Measurements from ENCODE around the gene RYK. TPM values are rescaled to one million over a fixed set of nuclear protein-coding genes. Genes with fewer than 3 reads are reported as not detected.

RYK gene
- total RNA-seq (2021; ENCODE audit: unreplicated experiment) (55.2 TPM), Bru-seq, nascent RNA (percentile 92 among the genes with signal in this experiment), BruChase-seq, experiment 1, labeled RNA remaining after a 6-hour chase (percentile 83 among the genes with signal in this experiment), BruChase-seq, experiment 2, labeled RNA remaining after a 2-hour chase (percentile 84 among the genes with signal in this experiment)
- 26.6 and 34.7 TPM in 2 replicates for polyA plus RNA-seq (2012)
- long read RNA-seq, transcript RYK-201 (15 exons, 2,667 nt), result major isoform, 61 of 132 reads
- long read RNA-seq, transcript RYK-209 (15 exons, 2,934 nt), result minor isoform, 45 of 132 reads
- long read RNA-seq, partial matches to known transcripts, result 11 of 132 reads
- long read RNA-seq, other reads (novel, unspliced or antisense), result 15 of 132 reads

DNA sequence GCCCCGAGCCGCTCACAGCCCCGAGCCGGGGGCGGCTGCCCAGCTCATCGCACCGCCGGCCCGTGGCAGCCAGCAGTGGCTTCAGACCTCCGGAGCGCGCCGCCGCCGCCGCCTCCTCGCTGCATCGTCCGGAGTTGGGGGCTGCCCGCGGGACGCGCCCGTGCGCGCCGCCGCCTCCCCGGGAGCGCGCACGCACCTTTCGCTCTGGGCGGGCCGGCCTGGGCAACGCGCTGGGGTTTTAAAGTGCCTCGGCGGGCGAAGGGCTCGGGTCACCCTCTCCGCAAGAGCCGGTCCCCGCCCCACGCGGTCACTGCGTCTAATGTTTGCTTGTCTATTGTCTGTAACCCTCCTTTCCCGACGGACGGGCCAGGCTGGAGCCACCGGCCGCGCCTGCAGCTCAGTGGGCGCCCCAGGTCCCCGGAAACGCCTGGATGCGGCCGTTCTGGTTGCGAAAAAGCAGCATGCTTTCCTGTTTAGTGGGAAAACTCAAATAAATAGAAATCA is at the start of gene RYK:
RYK (minus strand) TSS at position 143 of the 504 bp plus-strand sequence. CDS start 205 bp downstream, outside the sequence.
- Histone ChIP-seq H2AFZ (ENCODE audit: low read depth, low read length, poor library complexity, severe bottlenecking) (peak within 1 kb of the TSS; percentile 87), H3K9me3 (ENCODE audit: control insufficient read depth in 1 of 2, insufficient read depth in 1 of 2, low read depth in 1 of 2, low read length in 2 of 2) (no peaks in the 10 kb centered on the region), H3K27ac (ENCODE audit: low read depth, low read length) (peak within 1 kb of the TSS; percentile 78), H3K36me3 (ENCODE audit: control insufficient read depth in 1 of 2, insufficient read depth in 2 of 2, low read length in 2 of 2) (no peaks in the 10 kb centered on the region), H3K79me2 (ENCODE audit: insufficient read depth, low read length) (peaks cover 44% of the 10 kb centered on the region), H4K20me1 (ENCODE audit: insufficient read depth) (peaks cover under 1% of the 10 kb centered on the region; the same call in 1 of the 2 replicates), H3K9me2 (ENCODE audit: insufficient read depth) (no peaks in the 10 kb centered on the region), H3K9ac (ENCODE audit: low read length) (peak within 1 kb of the TSS; percentile 80), H3K27me3 (ENCODE audit: insufficient read depth, low read length) (no peaks in the 10 kb centered on the region), H3K4me3 (replicated peaks in 1 of 2; ENCODE audit: low read depth in 1 of 2, low read length in 2 of 2) (peak within 1 kb of the TSS; percentile 66 to 85), H3K4me2 (ENCODE audit: low read length) (peak within 1 kb of the TSS; percentile 88), H3K4me1 (ENCODE audit: control insufficient read depth in 1 of 2, insufficient read depth in 2 of 2, low read length in 2 of 2) (peaks cover 0 to 13% of the 10 kb centered on the region in 2 experiments; a peak in 2 of 4 replicates)
- ChIA-PET CTCF (interaction anchor here (1.0 kb wide), 1 partner anchor 26 kb away, joined by 3 read pairs; no protein-coding TSS in a partner anchor), RAD21 (ENCODE audit: low non-redundant PET in 1 of 2, low total read pairs in 2 of 2, uncharacterized antibody in 2 of 2, unreplicated experiment in 2 of 2) (no interaction called here), POLR2A (no interaction called here)
- BruUV-seq (replicated peaks), result no TSS peak
- intact Hi-C loops (cut with micrococcal nuclease), result no loop called here
- ATAC-seq, result peak; percentile 87
- peak; percentile 67 for DNase-seq (ENCODE audit: low read depth, low spot score)
- TF ChIP-seq SIN3A (IDR thresholded peaks at IDR 0.05; ENCODE audit: low read depth) (peak; percentile 78; the same call in 1 of the 2 replicates), POLR2A (IDR thresholded peaks at IDR 0.05; ENCODE audit: borderline replicate concordance, extremely low read depth, insufficient read depth, insufficient read length) (peak; percentile 77), EZH2phosphoT487 (IDR thresholded peaks at IDR 0.05; ENCODE audit: borderline replicate concordance) (no peak), SP1 (IDR thresholded peaks at IDR 0.05; ENCODE audit: low read depth) (no peak), SRF (IDR thresholded peaks at IDR 0.05; ENCODE audit: low read depth) (no peak), EZH2 (IDR thresholded peaks at IDR 0.05) (no peak), ZFX (IDR thresholded peaks at IDR 0.05) (peak; percentile 40), ELF1 (IDR thresholded peaks at IDR 0.05; ENCODE audit: borderline replicate concordance, low read depth) (no peak), FOSL1 (IDR thresholded peaks at IDR 0.05; ENCODE audit: low read depth) (no peak), CBX3 (IDR thresholded peaks at IDR 0.05; ENCODE audit: low read depth) (0 out of 2 replicates have a peak, but pooled peaks have one; percentile 51), JUND (IDR thresholded peaks at IDR 0.05) (no peak), RAD21 (IDR thresholded peaks at IDR 0.05; ENCODE audit: low read depth) (no peak), EGR1 (IDR thresholded peaks at IDR 0.05; ENCODE audit: low read depth) (no peak), TCF7L2 (IDR thresholded peaks at IDR 0.05; ENCODE audit: borderline replicate concordance, extremely low read depth, insufficient read depth, insufficient read length) (no peak), POLR2AphosphoS5 (IDR thresholded peaks at IDR 0.05; ENCODE audit: low read depth, low read length) (peak; percentile 90), CEBPB (IDR thresholded peaks at IDR 0.05; ENCODE audit: low read depth) (no peak), YY1 (IDR thresholded peaks at IDR 0.05; ENCODE audit: extremely low read depth, insufficient replicate concordance, low read depth, low read length) (no peak), ZNF274 (IDR thresholded peaks at IDR 0.05; ENCODE audit: low read depth, low read length) (no peak)
- TF ChIP-seq, protein P1, sequence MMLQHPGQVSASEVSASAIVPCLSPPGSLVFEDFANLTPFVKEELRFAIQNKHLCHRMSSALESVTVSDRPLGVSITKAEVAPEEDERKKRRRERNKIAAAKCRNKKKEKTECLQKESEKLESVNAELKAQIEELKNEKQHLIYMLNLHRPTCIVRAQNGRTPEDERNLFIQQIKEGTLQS (IDR thresholded peaks at IDR 0.05), result no peak
- TF ChIP-seq, protein P2, sequence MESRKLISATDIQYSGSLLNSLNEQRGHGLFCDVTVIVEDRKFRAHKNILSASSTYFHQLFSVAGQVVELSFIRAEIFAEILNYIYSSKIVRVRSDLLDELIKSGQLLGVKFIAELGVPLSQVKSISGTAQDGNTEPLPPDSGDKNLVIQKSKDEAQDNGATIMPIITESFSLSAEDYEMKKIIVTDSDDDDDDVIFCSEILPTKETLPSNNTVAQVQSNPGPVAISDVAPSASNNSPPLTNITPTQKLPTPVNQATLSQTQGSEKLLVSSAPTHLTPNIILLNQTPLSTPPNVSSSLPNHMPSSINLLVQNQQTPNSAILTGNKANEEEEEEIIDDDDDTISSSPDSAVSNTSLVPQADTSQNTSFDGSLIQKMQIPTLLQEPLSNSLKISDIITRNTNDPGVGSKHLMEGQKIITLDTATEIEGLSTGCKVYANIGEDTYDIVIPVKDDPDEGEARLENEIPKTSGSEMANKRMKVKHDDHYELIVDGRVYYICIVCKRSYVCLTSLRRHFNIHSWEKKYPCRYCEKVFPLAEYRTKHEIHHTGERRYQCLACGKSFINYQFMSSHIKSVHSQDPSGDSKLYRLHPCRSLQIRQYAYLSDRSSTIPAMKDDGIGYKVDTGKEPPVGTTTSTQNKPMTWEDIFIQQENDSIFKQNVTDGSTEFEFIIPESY (IDR thresholded peaks at IDR 0.05; ENCODE audit: extremely low read depth, insufficient replicate concordance, low read length), result no peak
- TF ChIP-seq, protein P3, sequence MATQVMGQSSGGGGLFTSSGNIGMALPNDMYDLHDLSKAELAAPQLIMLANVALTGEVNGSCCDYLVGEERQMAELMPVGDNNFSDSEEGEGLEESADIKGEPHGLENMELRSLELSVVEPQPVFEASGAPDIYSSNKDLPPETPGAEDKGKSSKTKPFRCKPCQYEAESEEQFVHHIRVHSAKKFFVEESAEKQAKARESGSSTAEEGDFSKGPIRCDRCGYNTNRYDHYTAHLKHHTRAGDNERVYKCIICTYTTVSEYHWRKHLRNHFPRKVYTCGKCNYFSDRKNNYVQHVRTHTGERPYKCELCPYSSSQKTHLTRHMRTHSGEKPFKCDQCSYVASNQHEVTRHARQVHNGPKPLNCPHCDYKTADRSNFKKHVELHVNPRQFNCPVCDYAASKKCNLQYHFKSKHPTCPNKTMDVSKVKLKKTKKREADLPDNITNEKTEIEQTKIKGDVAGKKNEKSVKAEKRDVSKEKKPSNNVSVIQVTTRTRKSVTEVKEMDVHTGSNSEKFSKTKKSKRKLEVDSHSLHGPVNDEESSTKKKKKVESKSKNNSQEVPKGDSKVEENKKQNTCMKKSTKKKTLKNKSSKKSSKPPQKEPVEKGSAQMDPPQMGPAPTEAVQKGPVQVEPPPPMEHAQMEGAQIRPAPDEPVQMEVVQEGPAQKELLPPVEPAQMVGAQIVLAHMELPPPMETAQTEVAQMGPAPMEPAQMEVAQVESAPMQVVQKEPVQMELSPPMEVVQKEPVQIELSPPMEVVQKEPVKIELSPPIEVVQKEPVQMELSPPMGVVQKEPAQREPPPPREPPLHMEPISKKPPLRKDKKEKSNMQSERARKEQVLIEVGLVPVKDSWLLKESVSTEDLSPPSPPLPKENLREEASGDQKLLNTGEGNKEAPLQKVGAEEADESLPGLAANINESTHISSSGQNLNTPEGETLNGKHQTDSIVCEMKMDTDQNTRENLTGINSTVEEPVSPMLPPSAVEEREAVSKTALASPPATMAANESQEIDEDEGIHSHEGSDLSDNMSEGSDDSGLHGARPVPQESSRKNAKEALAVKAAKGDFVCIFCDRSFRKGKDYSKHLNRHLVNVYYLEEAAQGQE (IDR thresholded peaks at IDR 0.05; ENCODE audit: low read depth), result no peak
- TF ChIP-seq, protein P4, sequence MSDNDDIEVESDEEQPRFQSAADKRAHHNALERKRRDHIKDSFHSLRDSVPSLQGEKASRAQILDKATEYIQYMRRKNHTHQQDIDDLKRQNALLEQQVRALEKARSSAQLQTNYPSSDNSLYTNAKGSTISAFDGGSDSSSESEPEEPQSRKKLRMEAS (IDR thresholded peaks at IDR 0.05), result peak; percentile 86

Data from HCT116 (cell line).